ENCODE measurements around the gene SHISA6. TPM values are rescaled to one million over a fixed set of nuclear protein-coding genes. Genes with fewer than 3 reads are reported as not detected.

SHISA6 gene
- total and polyA plus RNA-seq, 7 donors: 0.22 to 1.8 (median 0.40) TPM

DNA sequence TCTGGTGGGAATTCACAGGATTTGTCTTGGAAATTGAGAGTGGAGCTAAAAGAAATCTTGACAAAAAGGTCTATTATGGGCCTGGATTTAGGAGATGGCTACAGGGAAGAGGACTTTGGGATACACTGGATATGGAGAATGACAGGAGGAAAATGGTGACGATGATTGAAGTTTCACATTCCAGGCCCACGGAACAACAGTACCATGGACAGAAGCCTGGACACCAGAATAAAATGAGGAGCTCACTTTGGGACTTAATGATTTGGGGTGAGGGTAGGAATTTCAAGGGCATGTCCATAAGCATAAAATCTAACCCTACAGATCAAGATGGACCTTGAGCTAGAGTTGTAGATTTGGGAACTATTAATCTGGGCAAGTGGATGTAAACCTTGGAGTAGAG lies 309.4 kb downstream of the SHISA6 start:
- Histone ChIP-seq H3K9me3 (no peaks in the 10 kb centered on the region), H3K4me1 (no peaks in the 10 kb centered on the region), H3K4me3 (no peak overlapping the region), H3K27me3 (ENCODE audit: insufficient read depth in 3 of 3, low read length in 2 of 3) (no peaks in the 10 kb centered on the region), H3K36me3 (ENCODE audit: insufficient read depth in 1 of 2, low read depth in 1 of 2) (no peaks in the 10 kb centered on the region), H3K27ac (no peak overlapping the region)
- 83 to 89% (median 87%) methylated on average over 2 of the region's 2 CpGs for WGBS, 3 donors
- ATAC-seq (no peak), DNase-seq (no peak)
- intact Hi-C loops (cut with DNase I): no loop called here
- TF ChIP-seq, protein P1, sequence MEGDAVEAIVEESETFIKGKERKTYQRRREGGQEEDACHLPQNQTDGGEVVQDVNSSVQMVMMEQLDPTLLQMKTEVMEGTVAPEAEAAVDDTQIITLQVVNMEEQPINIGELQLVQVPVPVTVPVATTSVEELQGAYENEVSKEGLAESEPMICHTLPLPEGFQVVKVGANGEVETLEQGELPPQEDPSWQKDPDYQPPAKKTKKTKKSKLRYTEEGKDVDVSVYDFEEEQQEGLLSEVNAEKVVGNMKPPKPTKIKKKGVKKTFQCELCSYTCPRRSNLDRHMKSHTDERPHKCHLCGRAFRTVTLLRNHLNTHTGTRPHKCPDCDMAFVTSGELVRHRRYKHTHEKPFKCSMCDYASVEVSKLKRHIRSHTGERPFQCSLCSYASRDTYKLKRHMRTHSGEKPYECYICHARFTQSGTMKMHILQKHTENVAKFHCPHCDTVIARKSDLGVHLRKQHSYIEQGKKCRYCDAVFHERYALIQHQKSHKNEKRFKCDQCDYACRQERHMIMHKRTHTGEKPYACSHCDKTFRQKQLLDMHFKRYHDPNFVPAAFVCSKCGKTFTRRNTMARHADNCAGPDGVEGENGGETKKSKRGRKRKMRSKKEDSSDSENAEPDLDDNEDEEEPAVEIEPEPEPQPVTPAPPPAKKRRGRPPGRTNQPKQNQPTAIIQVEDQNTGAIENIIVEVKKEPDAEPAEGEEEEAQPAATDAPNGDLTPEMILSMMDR (IDR thresholded peaks at IDR 0.05): no peak

DNA sequence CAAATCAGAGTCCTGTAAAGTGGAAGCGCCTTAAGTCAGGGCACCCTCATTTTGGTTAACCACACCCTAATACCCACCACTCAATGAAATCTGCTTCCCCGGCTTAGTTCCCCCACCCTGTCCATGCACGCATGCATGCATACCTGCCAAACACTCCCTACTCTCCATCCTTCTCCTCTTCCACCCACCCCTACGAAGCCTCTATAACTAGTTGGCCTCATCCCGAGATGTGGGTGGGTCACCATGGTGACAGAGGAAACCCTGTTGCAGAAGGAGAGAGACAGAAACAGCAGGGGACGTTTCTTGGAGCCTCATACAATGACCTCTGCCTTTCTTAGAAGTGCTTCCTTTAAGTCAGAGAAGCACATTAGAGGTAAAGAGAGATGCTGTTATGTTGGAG lies 310.4 kb downstream of the SHISA6 start:
- DNase-seq (no peak), ATAC-seq (no peak)
- TF ChIP-seq, protein P1 (IDR thresholded peaks at IDR 0.05): no peak
- Histone ChIP-seq H3K36me3 (ENCODE audit: insufficient read depth in 1 of 2, low read depth in 1 of 2) (no peaks in the 10 kb centered on the region), H3K4me3 (no peak overlapping the region), H3K4me1 (no peaks in the 10 kb centered on the region), H3K27me3 (ENCODE audit: insufficient read depth in 3 of 3, low read length in 2 of 3) (no peaks in the 10 kb centered on the region), H3K27ac (no peak overlapping the region), H3K9me3 (no peaks in the 10 kb centered on the region)
- intact Hi-C loops (cut with DNase I): no loop called here
- WGBS, 3 donors: 68 to 72% (median 69%) methylated on average over 6 of the region's 6 CpGs

- no peaks in the 10 kb centered on the region for H3K4me1 ChIP-seq
- H3K9me3 ChIP-seq: no peaks in the 10 kb centered on the region
- H3K36me3 ChIP-seq (ENCODE audit: insufficient read depth in 1 of 2, low read depth in 1 of 2): no peaks in the 10 kb centered on the region
- TF ChIP-seq, protein P1 (IDR thresholded peaks at IDR 0.05): no peak
- 33 to 61% (median 58%) methylated on average over 1 of the region's 1 CpG for WGBS, 3 donors
- intact Hi-C loops (cut with DNase I): no loop called here
- ATAC-seq (no peak), DNase-seq (no peak)
- no peak overlapping the region for H3K4me3 ChIP-seq
- H3K27ac ChIP-seq: no peak overlapping the region
- peaks cover 0 to under 1% (median 0%) of the 10 kb centered on the region in 3 donors for H3K27me3 ChIP-seq (ENCODE audit: insufficient read depth in 3 of 3, low read length in 2 of 3)
Observed at GRCh38 chr17:11553135-11553534, 312.1 kb downstream of the SHISA6 start.

DNA sequence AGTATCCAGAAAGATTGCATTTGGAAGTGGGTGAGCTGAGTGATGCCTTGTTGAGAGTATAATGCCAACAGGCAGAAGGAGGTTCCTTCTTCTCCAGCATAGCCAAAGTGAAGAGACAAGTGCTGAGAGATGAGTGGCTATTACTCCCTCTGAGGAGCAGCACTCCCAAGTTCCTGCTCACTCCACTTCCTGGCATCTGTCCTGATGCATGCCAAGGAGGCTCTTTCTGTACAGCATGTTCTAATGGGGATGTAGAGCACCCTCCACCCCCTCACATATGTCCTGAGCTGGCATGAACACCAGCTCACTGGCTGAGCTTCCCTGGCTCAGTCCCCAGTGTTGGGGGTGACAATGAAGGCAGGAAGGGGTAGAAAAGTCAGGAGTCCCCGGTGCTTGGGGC lies 313.0 kb downstream of the SHISA6 start:
- TF ChIP-seq, protein P1 (IDR thresholded peaks at IDR 0.05): no peak
- no peak overlapping the region for H3K27ac ChIP-seq
- no peak for ATAC-seq
- intact Hi-C loops (cut with DNase I): no loop called here
- H3K36me3 ChIP-seq (ENCODE audit: insufficient read depth in 1 of 2, low read depth in 1 of 2): no peaks in the 10 kb centered on the region
- H3K9me3 ChIP-seq: no peaks in the 10 kb centered on the region
- WGBS, 3 donors: 40 to 72% (median 69%) methylated on average over 1 of the region's 1 CpG
- H3K27me3 ChIP-seq (ENCODE audit: insufficient read depth in 3 of 3, low read length in 2 of 3): peaks cover 0 to 2% (median 0%) of the 10 kb centered on the region in 3 donors
- DNase-seq: no peak
- H3K4me1 ChIP-seq: no peaks in the 10 kb centered on the region
- H3K4me3 ChIP-seq: no peak overlapping the region

DNA sequence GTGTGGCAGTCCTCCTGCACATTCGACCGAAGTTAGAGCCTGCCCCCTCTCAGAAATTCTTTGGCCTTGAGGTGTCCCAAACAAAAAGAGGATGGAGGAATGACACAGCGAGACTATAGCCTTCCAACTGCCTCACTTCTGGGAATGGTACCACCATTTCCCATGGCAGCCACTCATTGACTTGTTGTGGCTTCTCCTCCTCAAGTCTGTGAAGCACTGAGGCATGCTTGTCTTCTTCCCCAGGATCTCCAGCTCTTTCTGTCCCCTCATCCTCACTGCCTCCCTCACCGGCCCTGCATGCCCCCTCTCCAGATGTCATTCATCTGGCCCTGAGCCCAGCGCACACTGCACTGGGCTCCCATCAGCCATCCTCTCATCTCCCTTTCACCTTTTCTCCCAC lies 313.5 kb downstream of the SHISA6 start:
- 65 to 72% (median 67%) methylated on average over 5 of the region's 5 CpGs for WGBS, 3 donors
- no peak for DNase-seq
- Histone ChIP-seq H3K27ac (no peak overlapping the region), H3K4me3 (no peak overlapping the region), H3K36me3 (ENCODE audit: insufficient read depth in 1 of 2, low read depth in 1 of 2) (no peaks in the 10 kb centered on the region), H3K27me3 (ENCODE audit: insufficient read depth in 3 of 3, low read length in 2 of 3) (peaks cover 0 to 2% (median 0%) of the 10 kb centered on the region in 3 donors), H3K4me1 (no peaks in the 10 kb centered on the region), H3K9me3 (no peaks in the 10 kb centered on the region)
- intact Hi-C loops (cut with DNase I): no loop called here
- ATAC-seq: no peak
- TF ChIP-seq, protein P1 (IDR thresholded peaks at IDR 0.05): no peak
